Fibroblast of peridontal ligament (primary cell): ENCODE results near the gene ANKRD44.

Experiments
- DNase-seq: peaks from one replicate; pipeline ENCODE4 v3.0.0-alpha.2; 2010; ENCODE audit errors: extremely low read depth

The ANKRD44 gene

DNA sequence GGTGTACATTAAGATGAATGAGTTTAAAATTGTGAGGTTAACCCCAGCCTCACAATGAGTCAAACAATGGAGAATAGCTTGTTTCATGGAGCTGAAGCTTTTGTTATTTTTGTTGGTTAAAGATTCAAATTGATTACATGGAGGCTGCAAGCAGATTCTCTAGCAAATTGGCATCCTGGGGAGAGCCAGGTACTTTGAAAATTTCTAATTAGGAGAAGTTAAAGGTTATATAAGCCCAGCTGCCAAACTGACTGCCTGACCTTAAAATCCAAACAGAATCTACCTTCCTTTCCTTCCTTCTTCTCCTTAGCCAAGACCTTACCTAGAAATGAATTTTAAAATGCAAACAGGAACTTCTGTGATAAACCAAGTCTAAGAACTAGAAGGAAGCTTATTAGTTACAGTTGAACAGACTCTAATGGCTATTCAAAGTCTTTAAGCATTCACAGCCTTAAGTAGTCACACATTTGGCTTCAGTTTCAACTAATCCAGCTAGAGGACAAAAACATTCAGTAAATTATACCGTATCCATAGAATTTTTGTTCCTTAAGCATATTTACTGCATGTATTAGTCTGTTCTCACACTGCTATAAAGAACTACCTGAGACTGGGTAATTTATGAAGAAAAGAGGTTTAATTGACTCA is 352.6 kb downstream of the ANKRD44 start:
- no peak for DNase-seq

DNA sequence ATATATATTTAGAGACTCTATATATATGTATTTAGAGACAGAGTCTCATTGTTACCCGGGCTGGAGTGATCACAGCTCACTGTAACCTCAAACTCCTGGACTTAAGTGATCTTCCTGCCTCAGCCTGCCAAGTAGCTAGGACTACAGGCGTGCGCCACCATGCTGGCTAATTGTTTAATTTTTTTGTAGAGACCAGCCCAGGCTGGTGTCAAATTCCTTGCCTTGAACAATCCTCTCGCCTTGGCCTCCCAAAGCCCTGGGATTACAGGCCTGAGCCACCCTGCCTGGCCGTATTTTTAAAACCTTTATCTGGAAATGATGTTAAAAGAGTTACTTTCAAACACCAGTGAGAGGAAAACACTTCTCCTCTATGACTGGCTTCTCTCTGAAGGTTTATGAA is 353.1 kb downstream of the ANKRD44 start:
- no peak for DNase-seq

DNA sequence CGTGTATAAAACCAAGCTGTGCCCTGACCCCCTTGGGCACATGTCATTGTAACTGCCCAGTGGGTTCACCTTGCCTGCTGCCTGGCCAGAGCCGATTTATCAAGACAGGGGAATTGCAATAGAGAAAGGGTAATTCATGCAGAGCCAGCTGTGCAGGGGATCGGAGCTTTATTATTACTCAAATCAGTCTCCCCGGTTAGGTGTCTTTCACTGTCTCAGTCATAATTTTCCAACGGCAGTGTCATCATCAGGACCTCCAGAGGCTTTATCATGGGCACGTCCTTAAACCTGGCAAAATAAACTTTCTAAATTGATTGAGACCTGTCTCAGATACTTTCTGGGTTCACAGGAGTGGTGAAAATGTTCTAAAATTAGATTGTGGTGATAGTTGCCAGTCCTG is 354.5 kb downstream of the ANKRD44 start:
- no peak for DNase-seq

DNA sequence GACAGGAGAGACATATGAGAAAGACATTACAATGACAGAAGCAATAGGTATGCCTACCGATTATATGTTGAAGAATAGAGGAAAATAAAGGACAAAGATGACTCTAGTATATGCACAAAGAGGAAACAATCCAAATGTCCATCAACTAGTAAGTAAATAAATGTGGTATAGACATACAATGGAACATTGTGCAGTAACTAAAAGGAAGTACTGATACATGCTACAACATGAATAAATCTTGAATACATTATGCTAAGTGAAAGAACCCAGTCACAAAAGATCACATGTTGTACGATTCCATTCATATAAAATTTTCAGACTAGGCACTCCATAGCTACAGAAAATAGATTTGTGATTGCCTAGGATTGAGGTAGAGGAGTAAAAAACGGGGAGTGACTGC is 355.5 kb downstream of the ANKRD44 start:
- no peak for DNase-seq

DNA sequence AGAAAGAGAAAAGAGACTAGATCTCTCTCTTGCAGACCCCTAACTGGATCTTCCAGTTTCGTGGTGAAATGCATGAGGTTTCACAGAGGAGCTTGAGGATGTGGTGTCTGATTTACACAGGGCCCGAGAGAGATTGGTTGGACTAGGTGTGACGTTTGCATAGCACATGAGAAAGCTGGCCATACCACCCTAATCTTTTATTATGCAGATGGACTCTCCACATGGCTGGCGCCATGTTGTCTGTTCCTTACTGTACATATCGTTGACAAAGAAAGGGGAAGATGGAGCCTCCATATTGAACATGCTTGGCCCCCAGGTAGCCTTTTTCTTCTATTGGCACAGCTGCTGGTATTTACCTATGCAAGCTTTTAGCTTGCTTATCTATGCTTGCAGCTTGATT is 356.6 kb downstream of the ANKRD44 start:
- no peak for DNase-seq

DNA sequence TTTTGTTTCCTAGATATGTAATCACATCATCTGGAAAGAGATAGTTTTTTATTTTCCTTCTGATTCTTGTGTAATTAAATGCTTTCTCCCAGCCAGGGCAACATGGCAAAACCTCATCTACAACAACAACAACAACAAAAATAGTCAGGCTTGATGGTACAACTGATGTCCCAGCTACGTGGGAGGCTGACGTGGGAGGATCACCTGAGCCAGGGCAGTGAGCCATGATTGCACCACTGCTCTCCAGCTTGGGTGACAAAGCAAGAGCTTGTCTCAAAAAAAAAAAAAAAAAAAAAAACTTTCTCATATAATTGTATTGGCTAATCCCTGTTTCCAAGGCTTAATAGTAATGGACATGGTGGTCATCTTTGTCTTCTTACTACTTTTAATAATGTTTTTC is 357.6 kb downstream of the ANKRD44 start:
- DNase-seq = no peak

DNA sequence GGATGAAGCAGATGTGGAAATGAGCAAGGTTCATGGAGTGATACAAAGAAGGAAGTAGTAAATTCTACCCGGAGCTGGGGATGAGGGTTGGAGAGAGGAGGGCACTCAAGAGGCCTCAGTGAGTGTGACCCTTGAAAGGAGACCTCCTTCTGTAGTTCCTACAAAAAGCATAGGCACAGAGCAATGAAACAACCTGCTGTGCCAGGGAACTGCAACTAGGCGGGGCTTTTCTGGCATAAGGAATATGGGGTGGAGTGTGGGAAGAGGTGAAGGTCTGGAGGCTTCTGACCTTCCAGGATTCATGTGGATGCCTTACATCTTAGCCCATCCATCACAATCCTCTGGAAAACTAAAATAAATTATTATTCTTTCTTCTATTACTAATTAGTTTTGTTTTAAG is 358.6 kb downstream of the ANKRD44 start:
- DNase-seq = no peak

DNA sequence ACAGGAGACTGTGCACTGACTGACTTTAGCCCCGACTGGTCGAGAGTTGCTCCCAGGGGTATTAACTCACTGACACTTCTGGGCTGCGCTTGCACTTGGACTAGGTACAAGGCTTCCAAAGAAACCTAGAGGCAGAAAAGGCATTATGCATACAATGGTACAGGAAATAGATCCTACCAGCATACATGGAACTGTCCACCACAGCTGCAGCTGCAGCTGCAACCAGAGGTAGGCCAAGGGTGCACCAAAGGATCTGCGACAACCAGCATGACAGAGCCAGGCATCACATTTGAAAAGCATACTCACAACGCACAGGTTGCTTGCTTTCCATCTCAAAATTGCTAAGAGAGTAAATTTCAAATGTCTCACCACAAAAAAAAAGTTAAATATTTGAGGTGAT is 361.5 kb downstream of the ANKRD44 start:
- no peak for DNase-seq

DNA sequence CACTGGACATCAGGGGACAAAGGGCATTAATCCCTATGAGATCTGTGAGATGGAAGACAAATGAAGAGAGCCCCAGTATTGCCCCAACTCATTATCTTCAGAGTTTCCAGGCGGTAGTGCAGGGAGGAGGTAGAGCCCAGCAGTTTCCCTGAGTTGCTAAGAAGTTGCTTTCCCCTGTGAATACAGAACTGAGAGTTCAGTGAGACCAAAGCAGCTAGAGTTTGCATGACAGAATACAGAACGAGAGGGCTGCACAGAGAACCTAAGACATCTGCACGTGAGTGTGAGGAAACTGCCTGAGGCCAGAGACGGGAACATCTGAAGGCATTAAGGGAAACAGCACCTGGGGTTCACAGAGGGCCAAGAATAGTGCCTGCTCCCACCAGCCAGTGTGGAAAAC is 366.0 kb downstream of the ANKRD44 start:
- no peak for DNase-seq

DNA sequence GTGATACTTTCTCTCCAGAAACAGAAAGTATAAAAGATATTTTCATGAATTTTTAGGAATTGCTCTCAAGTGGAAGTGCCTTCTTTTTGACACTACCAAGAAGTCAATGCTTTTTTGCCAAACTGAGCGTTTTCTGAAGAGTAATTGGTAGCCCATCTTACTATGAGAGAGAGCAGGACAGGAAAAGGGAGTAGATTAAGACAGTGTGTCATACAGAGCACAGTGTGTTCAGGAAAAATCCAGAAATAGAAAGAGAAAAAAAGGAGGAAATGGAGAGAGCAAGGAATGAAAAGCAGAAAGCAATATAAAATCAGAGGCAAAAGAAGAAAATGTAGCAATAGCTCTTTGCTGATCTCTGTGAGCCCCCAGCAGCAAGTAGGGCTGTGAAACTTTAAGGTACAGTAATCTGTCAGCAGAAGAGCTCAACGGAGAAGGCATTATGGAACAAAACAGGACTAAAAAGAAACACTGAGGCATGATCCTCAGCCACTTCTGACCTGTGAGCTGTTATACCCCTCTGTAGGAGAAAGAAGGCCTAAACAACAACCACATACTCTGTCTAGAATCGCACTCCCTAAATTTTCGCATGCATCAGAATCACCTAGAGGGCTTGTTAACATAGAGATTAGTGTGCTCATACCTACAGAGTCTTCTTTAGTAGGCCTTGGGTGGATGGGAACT is 369.0 kb downstream of the ANKRD44 start:
- DNase-seq = no peak

DNA sequence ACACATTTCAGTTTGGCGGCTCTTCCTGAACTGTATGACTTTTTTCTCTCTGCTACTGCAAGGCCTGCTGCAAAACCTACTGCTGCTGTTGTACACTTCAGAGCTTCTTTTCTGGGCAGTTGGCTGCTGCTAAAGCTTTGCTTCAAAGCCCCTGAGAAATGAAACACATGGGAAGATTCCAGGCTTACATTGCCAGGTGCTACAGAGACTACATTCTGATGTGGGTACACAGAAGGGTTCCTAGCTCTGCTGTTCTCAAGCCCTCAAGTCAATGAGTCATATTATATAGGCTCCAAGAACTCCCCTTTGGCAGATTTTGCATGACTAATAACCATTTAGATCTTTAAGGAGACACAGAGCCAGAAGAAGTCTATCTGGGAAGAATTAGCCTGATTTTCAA is 371.2 kb downstream of the ANKRD44 start:
- DNase-seq = peak; percentile 64
